SK-N-SH (cell line): ENCODE results near the gene MALRD1.

Experiments used
- EZH2phosphoT487 ChIP-seq: fragments of 200-600 bp; sonication (generic); IDR thresholded peaks from 2 replicates; pipeline ENCODE4 v1.6.1; 2017; ENCODE audit warnings: low read depth, mixed run types, mild to moderate bottlenecking, antibody characterized with exemption, moderate library complexity, borderline replicate concordance
- FOXM1 ChIP-seq: IDR thresholded peaks from 2 replicates; pipeline ENCODE4 v1.4.0; 2012; ENCODE audit warnings: low read depth, mild to moderate bottlenecking
- GABPA ChIP-seq: IDR thresholded peaks from 2 replicates; pipeline ENCODE4 v1.4.0; 2012; ENCODE audit warnings: low read depth, mild to moderate bottlenecking
- GATA2 ChIP-seq: sonication (generic); formaldehyde crosslinking; IDR thresholded peaks from 2 replicates; pipeline ENCODE4 v1.5.0; 2020; ENCODE audit warnings: mild to moderate bottlenecking, missing genetic modification reagents
- NFIC ChIP-seq: IDR thresholded peaks from 2 replicates; pipeline ENCODE4 v1.4.0; 2012; ENCODE audit warnings: borderline replicate concordance
- POLR2AphosphoS5 ChIP-seq: IDR thresholded peaks from 2 replicates; pipeline ENCODE4 v1.6.1; 2012; ENCODE audit warnings: low read depth, low read length
- RAD21 ChIP-seq: IDR thresholded peaks from 2 replicates; pipeline ENCODE4 v1.6.1; 2012; ENCODE audit warnings: mild to moderate bottlenecking, low read length
- RCOR1 ChIP-seq: fragments of 150-350 bp; IDR thresholded peaks from 2 replicates; pipeline ENCODE4 v1.6.1; 2017; ENCODE audit warnings: antibody characterized with exemption, low read length
- YY1 ChIP-seq: IDR thresholded peaks from 2 replicates; pipeline ENCODE4 v1.4.0; 2012; ENCODE audit warnings: low read depth, mild to moderate bottlenecking
- TF ChIP-seq, protein P1 (sequence below): fragments of 150-350 bp; IDR thresholded peaks from 2 replicates; pipeline ENCODE4 v1.6.1; 2017; ENCODE audit warnings: antibody characterized with exemption, low read length, low read depth, borderline replicate concordance
- TF ChIP-seq, protein P2 (sequence below): fragments of 200-600 bp; sonication (generic); IDR thresholded peaks from 2 replicates; pipeline ENCODE4 v1.6.1; 2017; ENCODE audit warnings: antibody characterized with exemption, mild to moderate bottlenecking, moderate library complexity
- TF ChIP-seq, protein P3 (sequence below): IDR thresholded peaks from 2 replicates; pipeline ENCODE4 v1.4.0; 2012; ENCODE audit warnings: low read depth
- TF ChIP-seq, protein P4 (sequence below): IDR thresholded peaks from 2 replicates; pipeline ENCODE4; 2012
- TF ChIP-seq, protein P5 (sequence below): IDR thresholded peaks from 2 replicates; pipeline ENCODE4 v1.4.0; 2012; ENCODE audit warnings: low read depth, borderline replicate concordance

- TF ChIP-seq, protein P1, sequence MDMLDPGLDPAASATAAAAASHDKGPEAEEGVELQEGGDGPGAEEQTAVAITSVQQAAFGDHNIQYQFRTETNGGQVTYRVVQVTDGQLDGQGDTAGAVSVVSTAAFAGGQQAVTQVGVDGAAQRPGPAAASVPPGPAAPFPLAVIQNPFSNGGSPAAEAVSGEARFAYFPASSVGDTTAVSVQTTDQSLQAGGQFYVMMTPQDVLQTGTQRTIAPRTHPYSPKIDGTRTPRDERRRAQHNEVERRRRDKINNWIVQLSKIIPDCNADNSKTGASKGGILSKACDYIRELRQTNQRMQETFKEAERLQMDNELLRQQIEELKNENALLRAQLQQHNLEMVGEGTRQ: no peak
- TF ChIP-seq, protein P2, sequence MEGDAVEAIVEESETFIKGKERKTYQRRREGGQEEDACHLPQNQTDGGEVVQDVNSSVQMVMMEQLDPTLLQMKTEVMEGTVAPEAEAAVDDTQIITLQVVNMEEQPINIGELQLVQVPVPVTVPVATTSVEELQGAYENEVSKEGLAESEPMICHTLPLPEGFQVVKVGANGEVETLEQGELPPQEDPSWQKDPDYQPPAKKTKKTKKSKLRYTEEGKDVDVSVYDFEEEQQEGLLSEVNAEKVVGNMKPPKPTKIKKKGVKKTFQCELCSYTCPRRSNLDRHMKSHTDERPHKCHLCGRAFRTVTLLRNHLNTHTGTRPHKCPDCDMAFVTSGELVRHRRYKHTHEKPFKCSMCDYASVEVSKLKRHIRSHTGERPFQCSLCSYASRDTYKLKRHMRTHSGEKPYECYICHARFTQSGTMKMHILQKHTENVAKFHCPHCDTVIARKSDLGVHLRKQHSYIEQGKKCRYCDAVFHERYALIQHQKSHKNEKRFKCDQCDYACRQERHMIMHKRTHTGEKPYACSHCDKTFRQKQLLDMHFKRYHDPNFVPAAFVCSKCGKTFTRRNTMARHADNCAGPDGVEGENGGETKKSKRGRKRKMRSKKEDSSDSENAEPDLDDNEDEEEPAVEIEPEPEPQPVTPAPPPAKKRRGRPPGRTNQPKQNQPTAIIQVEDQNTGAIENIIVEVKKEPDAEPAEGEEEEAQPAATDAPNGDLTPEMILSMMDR: no peak
- no peak for TF ChIP-seq RAD21
- TF ChIP-seq, protein P3, sequence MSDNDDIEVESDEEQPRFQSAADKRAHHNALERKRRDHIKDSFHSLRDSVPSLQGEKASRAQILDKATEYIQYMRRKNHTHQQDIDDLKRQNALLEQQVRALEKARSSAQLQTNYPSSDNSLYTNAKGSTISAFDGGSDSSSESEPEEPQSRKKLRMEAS: no peak
- no peak for TF ChIP-seq POLR2AphosphoS5
- no peak for TF ChIP-seq GABPA
- no peak for TF ChIP-seq NFIC
- TF ChIP-seq, protein P4, sequence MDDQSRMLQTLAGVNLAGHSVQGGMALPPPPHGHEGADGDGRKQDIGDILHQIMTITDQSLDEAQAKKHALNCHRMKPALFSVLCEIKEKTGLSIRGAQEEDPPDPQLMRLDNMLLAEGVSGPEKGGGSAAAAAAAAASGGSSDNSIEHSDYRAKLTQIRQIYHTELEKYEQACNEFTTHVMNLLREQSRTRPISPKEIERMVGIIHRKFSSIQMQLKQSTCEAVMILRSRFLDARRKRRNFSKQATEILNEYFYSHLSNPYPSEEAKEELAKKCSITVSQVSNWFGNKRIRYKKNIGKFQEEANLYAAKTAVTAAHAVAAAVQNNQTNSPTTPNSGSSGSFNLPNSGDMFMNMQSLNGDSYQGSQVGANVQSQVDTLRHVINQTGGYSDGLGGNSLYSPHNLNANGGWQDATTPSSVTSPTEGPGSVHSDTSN: no peak
- no peak for TF ChIP-seq RCOR1
- no peak for TF ChIP-seq FOXM1
- no peak for TF ChIP-seq YY1
- TF ChIP-seq EZH2phosphoT487: no peak
- TF ChIP-seq, protein P5, sequence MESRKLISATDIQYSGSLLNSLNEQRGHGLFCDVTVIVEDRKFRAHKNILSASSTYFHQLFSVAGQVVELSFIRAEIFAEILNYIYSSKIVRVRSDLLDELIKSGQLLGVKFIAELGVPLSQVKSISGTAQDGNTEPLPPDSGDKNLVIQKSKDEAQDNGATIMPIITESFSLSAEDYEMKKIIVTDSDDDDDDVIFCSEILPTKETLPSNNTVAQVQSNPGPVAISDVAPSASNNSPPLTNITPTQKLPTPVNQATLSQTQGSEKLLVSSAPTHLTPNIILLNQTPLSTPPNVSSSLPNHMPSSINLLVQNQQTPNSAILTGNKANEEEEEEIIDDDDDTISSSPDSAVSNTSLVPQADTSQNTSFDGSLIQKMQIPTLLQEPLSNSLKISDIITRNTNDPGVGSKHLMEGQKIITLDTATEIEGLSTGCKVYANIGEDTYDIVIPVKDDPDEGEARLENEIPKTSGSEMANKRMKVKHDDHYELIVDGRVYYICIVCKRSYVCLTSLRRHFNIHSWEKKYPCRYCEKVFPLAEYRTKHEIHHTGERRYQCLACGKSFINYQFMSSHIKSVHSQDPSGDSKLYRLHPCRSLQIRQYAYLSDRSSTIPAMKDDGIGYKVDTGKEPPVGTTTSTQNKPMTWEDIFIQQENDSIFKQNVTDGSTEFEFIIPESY: no peak
- TF ChIP-seq GATA2 (CRISPR knock-in tag): no peak
These were observed 245.6 kb downstream of the MALRD1 start for GRCh38 chr10:19294233-19294632.
